GM19463 (cell line): ENCODE measurements around the gene HTR3C.

Source experiments
- ATAC-seq: cut with Tn5 transposase; IDR thresholded peaks from one replicate; pipeline ENCODE4 v1.9.1; 2021; ENCODE audit warnings: mild to moderate bottlenecking, moderate library complexity; ENCODE audit not compliant: unreplicated experiment

HTR3C gene

DNA sequence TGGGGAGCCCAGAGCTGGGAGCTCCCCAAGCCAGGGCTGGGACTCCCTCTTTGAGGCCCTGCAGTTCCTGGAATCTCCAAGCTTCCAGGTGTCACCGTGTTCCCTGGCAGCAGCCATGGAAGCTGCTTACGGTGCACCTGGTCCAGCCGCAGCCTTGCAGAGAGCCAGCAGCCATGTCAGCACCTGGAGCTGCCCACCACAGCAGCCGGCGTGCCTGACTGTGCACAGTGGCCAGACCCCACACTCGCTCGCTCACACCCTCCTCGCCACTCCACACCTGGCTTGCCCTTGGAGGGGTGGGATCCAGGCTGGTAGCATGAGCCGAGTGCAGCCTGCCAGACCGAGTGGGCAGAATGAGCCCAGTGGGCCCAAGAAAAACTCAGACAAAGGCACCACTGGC, 29.2 kb downstream of the HTR3C start:
- no peak for ATAC-seq

DNA sequence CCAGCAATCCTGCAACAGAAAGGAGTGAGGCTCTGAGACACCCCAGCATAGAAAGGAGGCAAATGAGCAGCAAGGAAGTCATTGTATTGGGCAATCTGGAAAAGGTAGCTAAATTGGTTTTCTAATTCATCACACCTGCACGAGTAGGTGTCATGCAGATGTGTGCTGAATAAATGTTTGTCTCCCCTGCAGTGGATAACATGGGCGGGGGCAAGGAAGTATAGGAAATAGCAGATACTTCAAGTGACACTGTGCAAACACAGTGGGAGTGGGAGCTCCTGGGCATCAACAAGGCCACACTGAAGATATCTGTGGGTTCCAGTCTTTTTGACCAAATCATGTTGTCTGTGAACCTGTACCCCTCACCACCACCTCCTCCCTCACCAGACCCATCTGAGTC, 29.6 kb downstream of the HTR3C start:
- no peak for ATAC-seq

DNA sequence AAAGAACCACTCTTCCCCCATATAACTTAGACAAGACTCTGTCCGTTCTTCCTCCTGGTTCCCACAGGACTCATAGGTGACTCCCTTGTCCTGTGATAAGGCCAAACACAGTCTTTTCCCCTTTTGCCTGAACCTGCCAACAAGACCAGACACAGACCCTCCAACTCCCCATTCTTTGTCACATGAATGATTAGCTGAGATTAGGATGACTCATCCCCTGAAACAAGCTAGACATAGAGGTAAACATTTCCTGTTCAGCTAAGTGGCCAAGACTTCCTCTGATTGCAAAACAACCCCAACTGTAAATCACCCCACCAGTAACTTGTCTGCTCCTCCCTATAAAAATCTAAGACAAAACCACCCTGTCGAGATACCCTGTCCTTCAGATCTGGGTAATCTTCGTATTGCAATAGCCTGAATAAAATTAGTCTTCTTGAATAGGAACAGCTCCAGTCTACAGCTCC, 32.6 kb downstream of the HTR3C start:
- ATAC-seq: no peak

DNA sequence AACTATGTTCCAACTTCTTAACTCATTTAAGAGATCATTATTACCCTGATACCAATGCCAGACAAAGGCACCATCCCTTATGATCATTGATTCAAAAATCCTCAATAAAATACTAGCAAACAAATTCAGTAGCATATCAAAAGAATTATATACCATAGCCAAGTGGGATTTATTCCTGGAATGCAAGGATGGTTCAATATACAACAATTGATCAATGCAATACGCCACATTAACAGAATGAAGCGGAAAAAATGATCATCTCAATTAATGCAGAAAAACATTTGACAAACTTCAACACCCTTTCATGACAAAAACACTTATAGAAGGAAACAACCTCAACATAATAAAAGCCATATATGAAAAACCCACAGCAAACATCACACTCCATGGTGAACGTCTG, 39.4 kb downstream of the HTR3C start:
- ATAC-seq: no peak

DNA sequence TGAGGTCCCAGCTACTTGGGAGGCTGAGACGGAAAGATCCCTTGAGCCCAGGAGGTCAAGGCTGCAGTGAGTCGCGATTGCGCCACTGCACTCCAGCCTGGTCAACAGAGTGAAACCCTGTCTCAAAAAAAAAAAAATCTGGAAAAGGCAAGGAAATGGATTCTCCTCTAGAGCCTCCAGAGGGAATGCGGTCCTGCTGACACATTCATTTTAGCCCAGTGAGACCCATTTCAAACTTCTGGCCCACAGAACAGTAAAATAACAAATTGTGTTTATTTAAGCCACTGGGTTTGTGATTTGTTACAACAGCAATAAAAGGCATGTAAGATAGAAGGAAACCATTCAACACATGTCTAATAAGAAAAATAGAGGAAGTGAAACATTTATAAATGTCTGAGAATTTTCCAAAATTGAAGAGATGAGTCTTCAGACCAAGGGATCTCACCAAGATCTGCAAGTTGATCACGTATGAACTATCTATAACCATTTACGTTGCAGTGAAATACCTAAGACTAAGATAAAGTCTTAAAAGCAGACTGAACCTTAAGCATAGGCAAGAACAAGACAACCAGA, 44.0 kb downstream of the HTR3C start, which contains the start of gene HTR3E:
TSS of gene HTR3E (plus strand) at position 254 of the 573 bp plus-strand sequence. CDS start 466 bp downstream, outside the sequence.
- no peak for ATAC-seq

DNA sequence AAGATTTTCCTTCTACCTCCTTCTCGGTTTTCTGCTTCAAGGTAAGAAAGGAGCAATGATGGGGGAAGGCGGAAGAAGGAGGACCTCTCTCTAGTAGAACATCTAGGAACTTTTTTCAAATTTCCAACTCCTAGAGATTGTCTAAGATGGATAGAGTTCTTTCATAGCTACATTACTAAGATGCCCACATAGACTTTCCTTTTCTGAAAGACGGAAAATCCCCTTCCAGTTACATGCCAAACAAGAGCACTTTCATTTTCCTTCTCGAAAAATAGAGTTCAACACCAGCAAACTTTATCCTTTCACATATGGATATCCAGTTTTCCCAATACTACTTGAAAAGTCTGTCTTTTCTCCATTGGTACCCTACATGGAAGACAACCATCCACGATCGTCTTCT, 44.7 kb downstream of the HTR3C start:
- no peak for ATAC-seq

DNA sequence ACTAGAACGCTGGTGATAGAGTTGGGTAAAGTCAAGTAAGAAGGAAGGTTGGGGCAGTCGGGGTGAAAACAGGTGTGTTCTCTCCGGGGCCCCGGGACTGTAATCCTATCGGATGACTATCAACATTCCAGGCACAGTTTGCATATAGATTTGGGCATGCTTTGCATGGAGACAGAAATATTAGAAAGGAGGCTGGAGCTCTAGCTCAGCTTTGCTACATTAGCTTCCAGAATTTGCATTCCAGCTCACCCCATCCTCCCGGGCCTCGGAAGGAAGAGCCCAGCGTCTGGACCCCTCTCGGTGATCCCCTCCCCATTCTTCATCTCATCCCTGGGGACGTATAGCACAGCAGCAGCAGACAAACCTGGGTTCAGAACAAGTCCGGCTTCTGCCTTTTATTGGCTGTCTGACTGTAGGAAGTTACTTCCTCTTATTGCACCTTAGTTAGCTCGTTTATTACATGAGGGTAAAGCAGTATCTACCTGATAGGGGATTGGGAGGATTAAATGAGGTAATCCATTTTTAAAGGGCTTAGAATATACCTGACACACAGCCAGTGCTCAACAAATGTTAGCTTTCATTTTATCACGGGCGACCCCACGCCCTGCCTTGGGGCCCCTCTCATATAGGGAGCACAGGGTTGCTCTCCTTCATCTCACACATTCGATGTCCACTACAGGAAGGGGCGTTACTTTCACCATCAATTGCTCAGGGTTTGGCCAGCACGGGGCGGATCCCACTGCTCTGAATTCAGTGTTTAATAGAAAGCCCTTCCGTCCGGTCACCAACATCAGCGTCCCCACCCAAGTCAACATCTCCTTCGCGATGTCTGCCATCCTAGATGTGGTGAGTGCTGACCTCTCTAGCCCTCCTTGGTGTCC, 47.2 kb downstream of the HTR3C start:
- no peak for ATAC-seq
